ENCODE data around the gene SERPINA1. TPM values are rescaled to one million over a fixed set of nuclear protein-coding genes. Genes with fewer than 3 reads are reported as not detected.

SERPINA1 gene
- total and polyA plus RNA-seq, 2 of the 13 experiments (the other 11 are each of a cell fraction or from before 2014, with no cell fraction given), result 3,266 to 11,015 TPM

GRCh38 chr14:94376976-94377865 is 11.2 kb downstream of the SERPINA1 start (continued):
- peak; percentile 40; the same call in 1 of the 2 replicates for TF ChIP-seq ARID3A (IDR thresholded peaks at IDR 0.05; ENCODE audit: low read depth, low read length)
- TF ChIP-seq FOXA1 (IDR thresholded peaks at IDR 0.05), result no peak
- peak; percentile 58; the same call in 1 of the 2 replicates for TF ChIP-seq FOXA1 (CRISPR knock-in tag; IDR thresholded peaks at IDR 0.05)
- TF ChIP-seq REL (CRISPR knock-in tag; conservative IDR thresholded peaks at IDR 0.05), result peak; percentile 51; the same call in 1 of the 2 replicates
- TF ChIP-seq ZKSCAN5 (CRISPR knock-in tag; IDR thresholded peaks at IDR 0.05), result no peak
- TF ChIP-seq RXRA (CRISPR knock-in tag; IDR thresholded peaks at IDR 0.05), result no peak; the same call in 1 of the 2 replicates
- TF ChIP-seq ZFP36L2 (CRISPR knock-in tag; IDR thresholded peaks at IDR 0.05), result no peak
- 0 out of 2 replicates have a peak, but pooled peaks have one; percentile 18 for TF ChIP-seq NFKBIZ (CRISPR knock-in tag; IDR thresholded peaks at IDR 0.05)
- TF ChIP-seq, protein P1, sequence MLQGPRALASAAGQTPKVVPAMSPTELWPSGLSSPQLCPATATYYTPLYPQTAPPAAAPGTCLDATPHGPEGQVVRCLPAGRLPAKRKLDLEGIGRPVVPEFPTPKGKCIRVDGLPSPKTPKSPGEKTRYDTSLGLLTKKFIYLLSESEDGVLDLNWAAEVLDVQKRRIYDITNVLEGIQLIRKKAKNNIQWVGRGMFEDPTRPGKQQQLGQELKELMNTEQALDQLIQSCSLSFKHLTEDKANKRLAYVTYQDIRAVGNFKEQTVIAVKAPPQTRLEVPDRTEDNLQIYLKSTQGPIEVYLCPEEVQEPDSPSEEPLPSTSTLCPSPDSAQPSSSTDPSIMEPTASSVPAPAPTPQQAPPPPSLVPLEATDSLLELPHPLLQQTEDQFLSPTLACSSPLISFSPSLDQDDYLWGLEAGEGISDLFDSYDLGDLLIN (CRISPR knock-in tag; IDR thresholded peaks at IDR 0.05; ENCODE audit: borderline replicate concordance), result no peak
- TF ChIP-seq, protein P2, sequence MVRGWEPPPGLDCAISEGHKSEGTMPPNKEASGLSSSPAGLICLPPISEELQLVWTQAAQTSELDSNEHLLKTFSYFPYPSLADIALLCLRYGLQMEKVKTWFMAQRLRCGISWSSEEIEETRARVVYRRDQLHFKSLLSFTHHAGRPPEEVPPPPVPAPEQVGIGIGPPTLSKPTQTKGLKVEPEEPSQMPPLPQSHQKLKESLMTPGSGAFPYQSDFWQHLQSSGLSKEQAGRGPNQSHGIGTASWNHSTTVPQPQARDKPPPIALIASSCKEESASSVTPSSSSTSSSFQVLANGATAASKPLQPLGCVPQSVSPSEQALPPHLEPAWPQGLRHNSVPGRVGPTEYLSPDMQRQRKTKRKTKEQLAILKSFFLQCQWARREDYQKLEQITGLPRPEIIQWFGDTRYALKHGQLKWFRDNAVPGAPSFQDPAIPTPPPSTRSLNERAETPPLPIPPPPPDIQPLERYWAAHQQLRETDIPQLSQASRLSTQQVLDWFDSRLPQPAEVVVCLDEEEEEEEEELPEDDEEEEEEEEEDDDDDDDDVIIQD (CRISPR knock-in tag; IDR thresholded peaks at IDR 0.05; ENCODE audit: low read depth), result no peak
- TF ChIP-seq SALL1 (CRISPR knock-in tag; IDR thresholded peaks at IDR 0.05), result peak; percentile 86
- TF ChIP-seq ZNF510 (CRISPR knock-in tag; IDR thresholded peaks at IDR 0.05; ENCODE audit: low read depth), result 0 out of 2 replicates have a peak, but pooled peaks have one; percentile 66
- TF ChIP-seq ZNF772 (CRISPR knock-in tag; IDR thresholded peaks at IDR 0.05), result 0 out of 2 replicates have a peak, but pooled peaks have one; percentile 71
- peak; percentile 54 for TF ChIP-seq U2AF1 (optimal IDR thresholded peaks at IDR 0.05; ENCODE audit: low read depth, low read length)
- no peak; the same call in 1 of the 2 replicates for TF ChIP-seq ZNF503 (CRISPR knock-in tag; IDR thresholded peaks at IDR 0.05)
- peak; percentile 28 for TF ChIP-seq RBM39 (IDR thresholded peaks at IDR 0.05; ENCODE audit: low read depth, low read length, poor library complexity, severe bottlenecking)
